ENCODE results near the gene ERP27.

The ERP27 gene

GRCh38 chr12:14950421-14950820 is 12.1 kb upstream of the ERP27 start:
- Histone ChIP-seq H3K9ac (ENCODE audit: low read length) (no peak overlapping the region), H3K27me3 (ENCODE audit: control insufficient read depth, insufficient read depth, low read length) (no peaks in the 10 kb centered on the region), H3K36me3 (ENCODE audit: control insufficient read depth, low read depth, low read length) (no peaks in the 10 kb centered on the region), H3K4me1 (ENCODE audit: control insufficient read depth, low read depth, low read length) (peaks cover 7% of the 10 kb centered on the region), H3K9me3 (ENCODE audit: control insufficient read depth, low read depth, low read length) (no peaks in the 10 kb centered on the region), H3K4me3 (ENCODE audit: low read length) (no peak overlapping the region), H3K27ac (ENCODE audit: low read length) (no peak overlapping the region)

DNA sequence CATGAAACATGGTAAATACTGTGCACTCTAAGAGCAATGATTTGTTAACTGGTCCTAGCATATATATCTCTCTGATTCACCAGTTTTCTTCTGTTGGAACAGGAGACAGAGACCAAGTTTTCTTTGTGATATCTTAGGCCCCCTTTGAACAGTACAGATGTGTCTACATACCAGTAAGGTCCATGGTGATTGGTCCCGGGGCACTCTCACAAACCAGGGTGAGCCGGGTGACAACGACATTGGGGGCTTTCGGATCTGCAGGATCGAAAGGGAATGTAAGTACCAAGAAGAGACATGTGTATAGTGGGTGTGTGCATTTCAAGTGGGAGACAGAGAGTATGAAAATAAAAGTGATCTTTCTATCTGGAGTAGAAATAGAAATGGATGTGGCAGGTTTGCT is 11.3 kb upstream of the ERP27 start:
- no peak overlapping the region for H3K9ac ChIP-seq (ENCODE audit: low read length)
- H3K36me3 ChIP-seq (ENCODE audit: control insufficient read depth, low read depth, low read length): no peaks in the 10 kb centered on the region
- no peak overlapping the region for H3K27ac ChIP-seq (ENCODE audit: low read length)
- no peaks in the 10 kb centered on the region for H3K9me3 ChIP-seq (ENCODE audit: control insufficient read depth, low read depth, low read length)
- peaks cover 7% of the 10 kb centered on the region for H3K4me1 ChIP-seq (ENCODE audit: control insufficient read depth, low read depth, low read length)
- no peaks in the 10 kb centered on the region for H3K27me3 ChIP-seq (ENCODE audit: control insufficient read depth, insufficient read depth, low read length)
- no peak overlapping the region for H3K4me3 ChIP-seq (ENCODE audit: low read length)

GRCh38 chr12:14948672-14949071 is 10.3 kb upstream of the ERP27 start:
- Histone ChIP-seq H3K4me3 (ENCODE audit: low read length) (no peak overlapping the region), H3K27me3 (ENCODE audit: control insufficient read depth, insufficient read depth, low read length) (no peaks in the 10 kb centered on the region), H3K9ac (ENCODE audit: low read length) (no peak overlapping the region), H3K27ac (ENCODE audit: low read length) (no peak overlapping the region), H3K4me1 (ENCODE audit: control insufficient read depth, low read depth, low read length) (peaks cover 7% of the 10 kb centered on the region), H3K36me3 (ENCODE audit: control insufficient read depth, low read depth, low read length) (no peaks in the 10 kb centered on the region), H3K9me3 (ENCODE audit: control insufficient read depth, low read depth, low read length) (no peaks in the 10 kb centered on the region)

DNA sequence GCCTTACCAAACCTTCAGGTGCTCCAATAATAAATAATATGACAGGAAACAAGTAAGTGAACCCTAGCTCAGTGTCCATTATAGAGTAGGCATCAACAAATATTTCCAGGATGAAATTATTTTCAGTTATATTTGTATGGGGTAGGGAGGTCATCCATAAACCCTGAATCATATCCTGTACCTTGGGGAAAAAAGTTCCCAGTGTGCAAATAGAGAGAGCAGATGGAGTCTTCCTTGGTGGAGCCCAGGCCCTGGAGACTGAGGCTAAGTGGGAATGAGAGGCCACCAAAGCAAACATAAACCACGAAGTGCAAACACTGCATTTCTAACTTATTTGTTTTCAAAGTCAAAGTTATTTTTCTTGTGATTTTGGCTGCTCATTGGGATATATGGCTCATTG is 8.5 kb upstream of the ERP27 start:
- Histone ChIP-seq H3K4me3 (ENCODE audit: low read length) (no peak overlapping the region), H3K4me1 (ENCODE audit: control insufficient read depth, low read depth, low read length) (peaks cover 7% of the 10 kb centered on the region), H3K9me3 (ENCODE audit: control insufficient read depth, low read depth, low read length) (no peaks in the 10 kb centered on the region), H3K27ac (ENCODE audit: low read length) (no peak overlapping the region), H3K9ac (ENCODE audit: low read length) (no peak overlapping the region), H3K36me3 (ENCODE audit: control insufficient read depth, low read depth, low read length) (no peaks in the 10 kb centered on the region), H3K27me3 (ENCODE audit: control insufficient read depth, insufficient read depth, low read length) (no peaks in the 10 kb centered on the region)

- Histone ChIP-seq H3K9me3 (ENCODE audit: control insufficient read depth, low read depth, low read length) (no peaks in the 10 kb centered on the region), H3K4me3 (ENCODE audit: low read length) (no peak overlapping the region), H3K4me1 (ENCODE audit: control insufficient read depth, low read depth, low read length) (peaks cover 7% of the 10 kb centered on the region), H3K36me3 (ENCODE audit: control insufficient read depth, low read depth, low read length) (no peaks in the 10 kb centered on the region), H3K9ac (ENCODE audit: low read length) (no peak overlapping the region), H3K27ac (ENCODE audit: low read length) (no peak overlapping the region), H3K27me3 (ENCODE audit: control insufficient read depth, insufficient read depth, low read length) (no peaks in the 10 kb centered on the region)
Observed at GRCh38 chr12:14946162-14946561, 7.8 kb upstream of the ERP27 start.

DNA sequence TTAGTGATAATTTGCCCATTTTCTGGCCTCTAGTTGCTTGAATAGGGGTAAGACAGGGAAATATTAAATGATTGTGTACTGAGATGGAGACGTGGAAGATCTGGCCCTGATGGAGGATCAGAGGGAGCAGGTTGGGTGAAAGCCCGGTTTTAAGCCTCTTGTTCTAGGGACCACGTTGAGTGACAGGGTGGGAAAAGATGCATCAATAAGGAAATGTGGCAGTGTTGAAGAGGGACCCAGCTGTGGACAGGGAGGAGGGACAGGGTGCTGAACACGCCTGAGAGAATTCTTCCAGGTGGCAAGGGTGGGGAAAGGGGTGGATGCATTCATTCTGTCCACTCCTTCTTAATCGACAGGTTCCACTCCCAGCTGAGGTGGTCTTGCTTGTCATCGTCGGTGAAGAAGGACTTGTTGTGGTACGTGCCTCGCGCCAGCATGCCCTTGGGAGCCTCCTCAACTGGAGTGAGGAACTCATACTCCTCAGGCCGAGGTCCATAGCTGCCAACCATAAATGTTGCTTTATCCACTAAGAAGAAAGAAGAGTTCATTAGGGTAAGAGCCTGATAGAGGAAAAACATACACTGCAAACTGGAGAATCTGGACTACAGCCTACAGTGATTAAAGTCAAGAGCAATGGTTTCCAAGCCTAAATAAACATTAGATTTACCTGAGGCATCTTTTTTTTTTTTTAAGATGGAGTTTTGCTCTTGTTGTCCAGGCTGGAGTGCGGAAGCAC is 4.0 kb upstream of the ERP27 start:
- Histone ChIP-seq H3K9ac (ENCODE audit: low read length) (no peak overlapping the region), H3K4me1 (ENCODE audit: control insufficient read depth, low read depth, low read length) (no peaks in the 10 kb centered on the region), H3K4me3 (ENCODE audit: low read length) (no peak overlapping the region), H3K36me3 (ENCODE audit: control insufficient read depth, low read depth, low read length) (no peaks in the 10 kb centered on the region), H3K27ac (ENCODE audit: low read length) (no peak overlapping the region), H3K9me3 (ENCODE audit: control insufficient read depth, low read depth, low read length) (no peaks in the 10 kb centered on the region), H3K27me3 (ENCODE audit: control insufficient read depth, insufficient read depth, low read length) (no peaks in the 10 kb centered on the region)

DNA sequence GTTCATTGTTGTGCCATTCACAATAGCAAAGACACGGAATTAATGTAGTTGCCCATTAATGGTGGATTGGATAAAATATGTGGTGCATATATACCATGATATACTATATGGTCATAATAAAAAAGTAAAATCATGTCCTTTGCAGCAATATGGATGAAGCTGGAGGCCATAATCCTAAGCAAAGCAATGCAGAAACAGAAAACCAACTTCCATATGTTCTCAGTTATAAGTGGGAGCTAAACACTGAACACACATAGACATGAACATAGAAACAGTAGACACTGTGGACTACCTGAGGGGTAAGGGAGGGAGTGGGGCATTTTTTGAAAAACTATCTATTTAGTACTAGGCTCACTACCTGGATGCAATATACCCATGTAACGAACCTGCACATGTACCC is 3.0 kb upstream of the ERP27 start:
- no peaks in the 10 kb centered on the region for H3K27me3 ChIP-seq (ENCODE audit: control insufficient read depth, insufficient read depth, low read length)
- no peaks in the 10 kb centered on the region for H3K36me3 ChIP-seq (ENCODE audit: control insufficient read depth, low read depth, low read length)
- H3K4me3 ChIP-seq (ENCODE audit: low read length): no peak overlapping the region
- H3K9ac ChIP-seq (ENCODE audit: low read length): no peak overlapping the region
- H3K9me3 ChIP-seq (ENCODE audit: control insufficient read depth, low read depth, low read length): no peaks in the 10 kb centered on the region
- no peak overlapping the region for H3K27ac ChIP-seq (ENCODE audit: low read length)
- no peaks in the 10 kb centered on the region for H3K4me1 ChIP-seq (ENCODE audit: control insufficient read depth, low read depth, low read length)

GRCh38 chr12:14937689-14938088 is 648 bp downstream of the ERP27 start:
- no peaks in the 10 kb centered on the region for H3K4me1 ChIP-seq (ENCODE audit: control insufficient read depth, low read depth, low read length)
- H3K9me3 ChIP-seq (ENCODE audit: control insufficient read depth, low read depth, low read length): no peaks in the 10 kb centered on the region
- H3K27me3 ChIP-seq (ENCODE audit: control insufficient read depth, insufficient read depth, low read length): no peaks in the 10 kb centered on the region
- no peak overlapping the region for H3K27ac ChIP-seq (ENCODE audit: low read length)
- H3K9ac ChIP-seq (ENCODE audit: low read length): no peak overlapping the region
- H3K36me3 ChIP-seq (ENCODE audit: control insufficient read depth, low read depth, low read length): no peaks in the 10 kb centered on the region
- no peak overlapping the region for H3K4me3 ChIP-seq (ENCODE audit: low read length)

DNA sequence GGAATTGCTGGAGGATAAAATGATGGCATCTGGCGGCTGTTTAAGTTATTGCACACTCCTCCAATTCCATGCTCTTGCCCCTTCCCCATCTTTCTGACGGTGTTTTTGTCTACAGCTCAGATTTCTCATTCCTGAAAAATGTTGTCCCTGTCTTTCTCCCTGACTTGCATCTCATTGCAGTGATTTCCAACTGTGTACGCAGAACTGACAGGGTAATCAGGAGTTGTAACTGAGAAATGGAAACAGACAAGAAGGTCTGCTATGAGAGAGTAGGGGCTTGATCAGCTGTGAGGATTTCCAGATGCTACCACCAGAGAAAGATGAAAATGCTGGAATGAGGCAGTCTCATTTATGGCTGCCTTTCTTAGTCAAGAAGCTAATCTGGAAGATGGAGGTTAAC is 1.3 kb downstream of the ERP27 start:
- no peaks in the 10 kb centered on the region for H3K9me3 ChIP-seq (ENCODE audit: control insufficient read depth, low read depth, low read length)
- H3K36me3 ChIP-seq (ENCODE audit: control insufficient read depth, low read depth, low read length): no peaks in the 10 kb centered on the region
- H3K4me1 ChIP-seq (ENCODE audit: control insufficient read depth, low read depth, low read length): no peaks in the 10 kb centered on the region
- H3K9ac ChIP-seq (ENCODE audit: low read length): no peak overlapping the region
- no peak overlapping the region for H3K27ac ChIP-seq (ENCODE audit: low read length)
- H3K27me3 ChIP-seq (ENCODE audit: control insufficient read depth, insufficient read depth, low read length): no peaks in the 10 kb centered on the region
- no peak overlapping the region for H3K4me3 ChIP-seq (ENCODE audit: low read length)

DNA sequence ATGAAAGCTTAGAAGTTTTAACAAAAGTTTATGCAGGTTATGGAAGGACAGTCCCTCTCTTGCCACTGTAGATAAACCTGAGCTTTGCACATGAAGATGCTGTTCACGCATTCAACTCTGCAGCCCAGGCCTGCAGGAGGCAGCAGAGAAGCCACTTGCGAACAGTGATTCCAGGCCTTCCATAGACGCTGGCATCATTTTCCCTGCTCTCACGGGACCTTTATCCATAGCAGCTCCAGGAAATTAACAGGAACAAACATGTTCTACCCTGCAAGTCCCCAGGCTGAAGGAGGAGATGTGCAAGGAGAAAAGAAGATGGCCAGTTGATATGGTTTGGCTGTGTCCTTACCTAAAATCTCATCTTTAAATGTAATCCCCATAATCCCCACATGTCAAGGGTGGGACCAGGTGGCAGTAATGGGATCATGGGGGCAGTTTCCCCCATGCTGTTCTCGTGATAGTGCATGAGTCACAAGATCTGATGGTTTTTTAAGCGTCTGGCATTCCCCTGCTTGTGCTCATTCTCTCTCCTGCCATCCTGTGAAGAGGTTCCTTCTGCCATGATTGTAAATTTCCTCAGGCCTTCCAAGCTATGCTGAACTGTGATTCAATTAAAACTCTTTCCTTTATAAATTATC is 2.0 kb downstream of the ERP27 start:
- no peaks in the 10 kb centered on the region for H3K36me3 ChIP-seq (ENCODE audit: control insufficient read depth, low read depth, low read length)
- H3K4me1 ChIP-seq (ENCODE audit: control insufficient read depth, low read depth, low read length): no peaks in the 10 kb centered on the region
- H3K27ac ChIP-seq (ENCODE audit: low read length): no peak overlapping the region
- H3K27me3 ChIP-seq (ENCODE audit: control insufficient read depth, insufficient read depth, low read length): no peaks in the 10 kb centered on the region
- no peak overlapping the region for H3K9ac ChIP-seq (ENCODE audit: low read length)
- no peaks in the 10 kb centered on the region for H3K9me3 ChIP-seq (ENCODE audit: control insufficient read depth, low read depth, low read length)
- H3K4me3 ChIP-seq (ENCODE audit: low read length): no peak overlapping the region

DNA sequence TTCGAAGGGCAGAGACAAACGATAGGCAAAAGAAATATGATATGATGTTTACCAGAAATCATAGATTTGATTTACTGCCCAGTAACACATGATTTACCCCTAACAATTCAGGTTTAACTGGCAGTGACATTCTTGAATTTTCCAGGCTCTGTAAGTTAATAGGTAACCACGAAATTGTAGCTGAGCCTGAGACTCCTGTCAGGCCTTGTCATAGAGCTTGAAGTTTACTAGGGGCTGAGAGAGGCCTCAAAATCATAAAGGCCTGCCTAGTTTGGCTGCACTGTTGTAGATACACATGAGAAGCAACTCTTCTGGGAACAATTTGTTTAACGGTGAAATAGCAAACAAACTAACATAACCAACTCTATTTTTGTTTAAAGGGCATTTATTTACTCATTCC is 3.3 kb downstream of the ERP27 start:
- Histone ChIP-seq H3K27me3 (ENCODE audit: control insufficient read depth, insufficient read depth, low read length) (no peaks in the 10 kb centered on the region), H3K4me1 (ENCODE audit: control insufficient read depth, low read depth, low read length) (no peaks in the 10 kb centered on the region), H3K36me3 (ENCODE audit: control insufficient read depth, low read depth, low read length) (no peaks in the 10 kb centered on the region), H3K9me3 (ENCODE audit: control insufficient read depth, low read depth, low read length) (no peaks in the 10 kb centered on the region), H3K4me3 (ENCODE audit: low read length) (no peak overlapping the region), H3K27ac (ENCODE audit: low read length) (no peak overlapping the region), H3K9ac (ENCODE audit: low read length) (no peak overlapping the region)

DNA sequence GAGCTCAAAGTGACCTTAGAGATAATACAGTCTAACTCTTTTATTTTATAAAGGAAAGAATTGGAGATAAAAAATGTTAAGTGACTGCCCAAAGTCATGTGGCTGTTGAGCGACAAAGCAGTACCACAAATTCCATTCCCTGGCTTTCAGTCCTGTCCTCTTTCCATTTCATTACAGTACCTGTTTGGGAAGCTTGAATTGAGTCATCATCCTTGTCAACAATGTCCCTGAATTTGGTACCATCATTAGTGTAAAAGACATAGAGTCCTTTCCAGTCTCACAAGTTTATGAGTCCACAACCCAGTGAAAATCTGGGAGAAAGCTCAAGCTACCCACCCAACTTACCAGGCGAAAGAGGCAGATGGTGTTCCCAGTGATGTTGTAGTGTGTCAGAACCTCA is 3.8 kb downstream of the ERP27 start:
- H3K4me3 ChIP-seq (ENCODE audit: low read length): no peak overlapping the region
- no peaks in the 10 kb centered on the region for H3K27me3 ChIP-seq (ENCODE audit: control insufficient read depth, insufficient read depth, low read length)
- H3K9me3 ChIP-seq (ENCODE audit: control insufficient read depth, low read depth, low read length): no peaks in the 10 kb centered on the region
- H3K9ac ChIP-seq (ENCODE audit: low read length): no peak overlapping the region
- H3K27ac ChIP-seq (ENCODE audit: low read length): no peak overlapping the region
- H3K4me1 ChIP-seq (ENCODE audit: control insufficient read depth, low read depth, low read length): no peaks in the 10 kb centered on the region
- no peaks in the 10 kb centered on the region for H3K36me3 ChIP-seq (ENCODE audit: control insufficient read depth, low read depth, low read length)

Data from iPS-18a (cell line).